Gastrocnemius medialis (tissue), 4 donors: ENCODE data around the gene LAS1L. TPM values are rescaled to one million over a fixed set of nuclear protein-coding genes. Genes with fewer than 3 reads are reported as not detected.

ENCODE experiments used
- ATAC-seq, 2 donors: fragments of 150-250 bp; one replicate each; pipeline ENCODE4 v1.9.1; 2016
- DNase-seq, 2 donors: peaks; one replicate each; pipeline ENCODE4 v3.0.0-alpha.2; 2019
- H3K27ac ChIP-seq, 4 donors: fragments of 200-600 bp; sonication (generic); 1 replicate in 1 of 4; 2 replicates in 3 of 4; pipeline ENCODE4 v1.5.1; 2016 to 2018; ENCODE audit warnings: mild to moderate bottlenecking in 2 of 4, moderate library complexity in 1 of 4
- H3K27me3 ChIP-seq, 3 donors: fragments of 200-600 bp; sonication (generic) in 2 of 3; 1 replicate in 1 of 3; 2 replicates in 2 of 3; pipeline versions ENCODE4 v1.5.1 to v1.6.0; 2016 to 2019; ENCODE audit warnings: mild to moderate bottlenecking in 1 of 3, moderate library complexity in 1 of 3
- H3K36me3 ChIP-seq, 2 donors: fragments of 200-600 bp; sonication (generic) in 1 of 2; one replicate each; pipeline ENCODE4 v1.5.1; 2017 to 2018
- H3K4me1 ChIP-seq, 2 donors: fragments of 200-600 bp; sonication (generic) in 1 of 2; one replicate each; pipeline ENCODE4 v1.5.1; 2016 to 2017; ENCODE audit warnings: mild to moderate bottlenecking in 2 of 2
- H3K4me3 ChIP-seq, 4 donors: fragments of 200-600 bp; sonication (generic) in 3 of 4; 1 replicate in 1 of 4; 2 replicates in 3 of 4; pipeline ENCODE4 v1.5.1; 2016 to 2019; ENCODE audit warnings: mild to moderate bottlenecking in 2 of 4
- H3K9me3 ChIP-seq, 3 donors: fragments of 200-600 bp; sonication (generic) in 2 of 3; 1 replicate in 1 of 3; 2 replicates in 2 of 3; pipeline ENCODE4 v1.5.1; 2016 to 2019
- POLR2A ChIP-seq, 2 donors: fragments of 450-650 bp; IDR thresholded peaks; one replicate each; pipeline ENCODE4 v1.6.1; 2017; ENCODE audit warnings: antibody characterized with exemption in 2 of 2, mild to moderate bottlenecking in 2 of 2, moderate library complexity in 2 of 2
- in situ Hi-C, 4 donors: fragments of 200-750 bp; cut with MboI; loops; one replicate each; pipeline versions ENCODE4 v1.15.0 to v1.8.0; 2017; ENCODE audit warnings: low sequenced_read_pairs in 4 of 4
- intact Hi-C: fragments of 100-400 bp; cut with DNase I; formaldehyde crosslinking; loops from one replicate; pipeline ENCODE4 v1.15.1; 2023; ENCODE audit warnings: low total_unique reads
- total RNA-seq, 4 donors: library from RNA; depleted of rRNA; stranded (reverse); fragments of >200 nt; gene quantifications; one replicate each; pipeline versions ENCODE4 v1.1.0 to v1.2.3, GENCODE V29; 2016
- TF ChIP-seq, protein P1 (sequence below), 5 experiments: fragments of 450-650 bp in 3 of 5; fragments of 200-600 bp in 2 of 5; sonication (generic) in 2 of 5; IDR thresholded peaks in 4 of 5; conservative IDR thresholded peaks in 1 of 5; 1 replicate in 4 of 5; 2 replicates in 1 of 5; pipeline ENCODE4 v1.5.1; 2016 to 2019; ENCODE audit warnings: antibody characterized with exemption in 5 of 5, mild to moderate bottlenecking in 3 of 5, moderate library complexity in 3 of 5

The LAS1L gene
- total RNA-seq, 4 donors from 2014 or later, result 7.2 to 8.3 (median 7.6) TPM

DNA sequence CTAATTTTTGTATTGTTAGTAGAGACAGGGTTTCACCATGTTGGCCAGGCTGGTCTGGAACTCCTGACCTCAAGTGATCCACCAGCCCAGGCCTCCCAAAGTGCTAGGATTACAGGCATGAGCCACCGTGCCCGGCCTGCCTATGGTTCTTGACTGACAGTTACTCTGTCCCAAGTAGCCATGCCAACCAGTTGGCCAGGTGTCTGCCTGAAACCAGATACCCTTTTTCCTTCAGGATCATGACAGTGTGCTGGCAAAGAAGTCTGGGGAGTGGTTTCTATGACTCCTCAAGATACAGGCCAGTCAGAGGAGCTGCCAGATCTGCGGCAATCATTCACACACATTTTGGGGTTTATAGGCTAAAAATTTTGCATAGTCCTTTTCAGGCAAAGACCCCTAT lies 1.7 kb upstream of the LAS1L start:
- H3K36me3 ChIP-seq, result no peaks in the 10 kb centered on the region
- DNase-seq, result peak; percentile 57 to 82
- TF ChIP-seq, protein P1, sequence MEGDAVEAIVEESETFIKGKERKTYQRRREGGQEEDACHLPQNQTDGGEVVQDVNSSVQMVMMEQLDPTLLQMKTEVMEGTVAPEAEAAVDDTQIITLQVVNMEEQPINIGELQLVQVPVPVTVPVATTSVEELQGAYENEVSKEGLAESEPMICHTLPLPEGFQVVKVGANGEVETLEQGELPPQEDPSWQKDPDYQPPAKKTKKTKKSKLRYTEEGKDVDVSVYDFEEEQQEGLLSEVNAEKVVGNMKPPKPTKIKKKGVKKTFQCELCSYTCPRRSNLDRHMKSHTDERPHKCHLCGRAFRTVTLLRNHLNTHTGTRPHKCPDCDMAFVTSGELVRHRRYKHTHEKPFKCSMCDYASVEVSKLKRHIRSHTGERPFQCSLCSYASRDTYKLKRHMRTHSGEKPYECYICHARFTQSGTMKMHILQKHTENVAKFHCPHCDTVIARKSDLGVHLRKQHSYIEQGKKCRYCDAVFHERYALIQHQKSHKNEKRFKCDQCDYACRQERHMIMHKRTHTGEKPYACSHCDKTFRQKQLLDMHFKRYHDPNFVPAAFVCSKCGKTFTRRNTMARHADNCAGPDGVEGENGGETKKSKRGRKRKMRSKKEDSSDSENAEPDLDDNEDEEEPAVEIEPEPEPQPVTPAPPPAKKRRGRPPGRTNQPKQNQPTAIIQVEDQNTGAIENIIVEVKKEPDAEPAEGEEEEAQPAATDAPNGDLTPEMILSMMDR (IDR thresholded peaks at IDR 0.05 in 4 of 5, conservative IDR thresholded peaks at IDR 0.05 in 1 of 5), result no peak
- TF ChIP-seq POLR2A (IDR thresholded peaks at IDR 0.05), result no peak
- ATAC-seq, result peak; percentile 70 to 77
- peak overlapping the region in 3 of 4 donors; percentile 22 to 35 (median 24) for H3K27ac ChIP-seq
- no peaks in the 10 kb centered on the region for H3K27me3 ChIP-seq
- no peaks in the 10 kb centered on the region for H3K9me3 ChIP-seq
- intact Hi-C loops (loop anchor here (10.0 kb wide), 1 partner anchor 1331 kb away; the partner anchor contains the start of gene AMER1), in situ Hi-C loops (no loop called here)
- H3K4me1 ChIP-seq, result peaks cover 4 to 12% of the 10 kb centered on the region in 2 donors
- H3K4me3 ChIP-seq, result no peak overlapping the region

GRCh38 chrX:65532016-65532415 lies 2.6 kb downstream of the LAS1L start:
- Histone ChIP-seq H3K27me3 (no peaks in the 10 kb centered on the region), H3K4me1 (peaks cover 7 to 16% of the 10 kb centered on the region in 2 donors), H3K27ac (no peak overlapping the region), H3K36me3 (peaks cover 0 to 13% of the 10 kb centered on the region in 2 donors), H3K4me3 (no peak overlapping the region), H3K9me3 (no peaks in the 10 kb centered on the region)
- intact Hi-C loops, result loop anchor here (10.0 kb wide), 1 partner anchor 1327 kb away; the partner anchor contains the start of gene AMER1
- DNase-seq, result no peak
- in situ Hi-C loops, result no loop called here
- ATAC-seq, result no peak
- no peak for TF ChIP-seq POLR2A (IDR thresholded peaks at IDR 0.05)
- TF ChIP-seq, protein P1 (IDR thresholded peaks at IDR 0.05 in 4 of 5, conservative IDR thresholded peaks at IDR 0.05 in 1 of 5), result no peak

DNA sequence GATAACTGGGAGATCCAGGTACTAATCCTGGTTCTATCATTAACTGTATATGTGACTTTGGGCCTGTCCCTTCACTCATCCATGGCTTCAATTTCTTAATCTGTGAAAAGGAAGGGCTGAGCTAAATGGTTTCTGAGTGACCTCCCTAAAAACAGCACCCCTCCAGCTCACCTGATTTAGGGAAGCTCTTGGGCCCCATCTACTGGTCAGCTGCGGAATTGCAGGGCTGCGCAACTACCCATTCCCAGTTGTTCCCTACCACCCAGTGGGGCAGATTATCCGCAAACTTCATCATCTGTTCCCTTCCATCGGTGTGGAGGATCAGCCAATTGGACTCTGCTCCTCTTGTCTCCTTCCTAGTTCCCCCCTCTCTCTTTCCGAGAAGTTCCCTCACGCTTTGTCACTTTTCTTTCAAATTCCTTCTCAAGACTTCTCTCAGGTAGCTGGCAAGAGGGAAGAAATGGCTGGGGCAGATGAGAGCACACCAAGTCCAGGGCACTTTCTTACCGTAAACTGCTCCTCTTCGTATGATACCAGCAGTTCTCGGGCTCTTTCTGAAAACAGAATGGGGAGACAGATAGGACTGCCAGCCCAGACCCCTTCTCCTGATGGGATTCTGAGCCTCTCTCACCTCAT lies 5.8 kb downstream of the LAS1L start:
- Histone ChIP-seq H3K4me1 (peaks cover 7 to 16% of the 10 kb centered on the region in 2 donors), H3K36me3 (peaks cover 0 to 28% of the 10 kb centered on the region in 2 donors), H3K9me3 (no peaks in the 10 kb centered on the region), H3K4me3 (no peak overlapping the region), H3K27ac (no peak overlapping the region), H3K27me3 (no peaks in the 10 kb centered on the region)
- DNase-seq, result peak; percentile 2 to 19
- intact Hi-C loops (no loop called here), in situ Hi-C loops (no loop called here)
- peak in 1 of 2 donors; percentile 82 for ATAC-seq
- TF ChIP-seq POLR2A (IDR thresholded peaks at IDR 0.05), result no peak
- TF ChIP-seq, protein P1 (IDR thresholded peaks at IDR 0.05 in 4 of 5, conservative IDR thresholded peaks at IDR 0.05 in 1 of 5), result peak; percentile 51 to 92 (median 79)

- H3K36me3 ChIP-seq, result peaks cover 0 to 28% of the 10 kb centered on the region in 2 donors
- no peak for TF ChIP-seq POLR2A (IDR thresholded peaks at IDR 0.05)
- TF ChIP-seq, protein P1 (IDR thresholded peaks at IDR 0.05 in 4 of 5, conservative IDR thresholded peaks at IDR 0.05 in 1 of 5), result no peak
- no peak for ATAC-seq
- H3K27me3 ChIP-seq, result no peaks in the 10 kb centered on the region
- no peak overlapping the region for H3K4me3 ChIP-seq
- in situ Hi-C loops (no loop called here), intact Hi-C loops (no loop called here)
- H3K9me3 ChIP-seq, result no peaks in the 10 kb centered on the region
- no peak for DNase-seq
- peaks cover 5 to 13% of the 10 kb centered on the region in 2 donors for H3K4me1 ChIP-seq
- H3K27ac ChIP-seq, result no peak overlapping the region
Observed at GRCh38 chrX:65528293-65528692, 6.3 kb downstream of the LAS1L start.
